Measurements from ENCODE around the gene VTA1.
"Not testable (repeated sequence)": the region's sequence is repeated elsewhere in the genome, so short reads cannot be mapped to it uniquely, and the experiment has no call there.

Gene VTA1

GRCh38 chr6:142172758-142173157 is 25.7 kb downstream of the VTA1 start:
- DNase-seq: no peak

GRCh38 chr6:142173980-142174379 is 26.9 kb downstream of the VTA1 start:
- no peak for DNase-seq

- DNase-seq: no peak
Measured at GRCh38 chr6:142174703-142175102, 27.6 kb downstream of the VTA1 start.

- no peak for DNase-seq
Measured at GRCh38 chr6:142178129-142178528, 31.1 kb downstream of the VTA1 start.

GRCh38 chr6:142182004-142182403 is 34.9 kb downstream of the VTA1 start:
- no peak for DNase-seq

- no peak for DNase-seq
Measured at GRCh38 chr6:142183351-142183750, 36.3 kb downstream of the VTA1 start.

- DNase-seq: no peak
Measured at GRCh38 chr6:142184307-142184706, 37.2 kb downstream of the VTA1 start.

GRCh38 chr6:142185641-142186040 is 38.6 kb downstream of the VTA1 start:
- no peak for DNase-seq

- DNase-seq: peak in 1 of 2 experiments; percentile 1
Measured at GRCh38 chr6:142187209-142187608, 40.1 kb downstream of the VTA1 start.

- not testable (repeated sequence) for DNase-seq
Measured at GRCh38 chr6:142188341-142188740, 41.3 kb downstream of the VTA1 start.

GRCh38 chr6:142189057-142189456 is 42.0 kb downstream of the VTA1 start:
- no peak for DNase-seq

- DNase-seq: no peak
Measured at GRCh38 chr6:142192343-142192742, 45.3 kb downstream of the VTA1 start.

- no peak for DNase-seq
Measured at GRCh38 chr6:142193621-142194020, 46.6 kb downstream of the VTA1 start.

GRCh38 chr6:142195862-142196541 is 48.9 kb downstream of the VTA1 start:
- DNase-seq: no peak

- no peak for DNase-seq
Measured at GRCh38 chr6:142200846-142201628, 54.0 kb downstream of the VTA1 start.

- DNase-seq: no peak
Measured at GRCh38 chr6:142207265-142207877, 60.3 kb downstream of the VTA1 start.

- no peak for DNase-seq
Measured at GRCh38 chr6:142210606-142211005, 63.5 kb downstream of the VTA1 start.

GRCh38 chr6:142213402-142213801 is 66.3 kb downstream of the VTA1 start:
- no peak for DNase-seq

- DNase-seq: no peak
Measured at GRCh38 chr6:142218446-142218845, 71.4 kb downstream of the VTA1 start.

- DNase-seq: no peak
Measured at GRCh38 chr6:142222022-142222421, 75.0 kb downstream of the VTA1 start.

GRCh38 chr6:142223938-142224337 is 76.9 kb downstream of the VTA1 start:
- no peak for DNase-seq

- no peak for DNase-seq
Measured at GRCh38 chr6:142225115-142225514, 78.1 kb downstream of the VTA1 start.

GRCh38 chr6:142225552-142225951 is 78.5 kb downstream of the VTA1 start:
- no peak for DNase-seq

GRCh38 chr6:142226731-142227130 is 79.7 kb downstream of the VTA1 start:
- DNase-seq: no peak

Measured in NCI-H187 (cell line).